H1 (cell line): ENCODE measurements around the gene SIX4. TPM values are rescaled to one million over a fixed set of nuclear protein-coding genes. Genes with fewer than 3 reads are reported as not detected.

Experiments
- CTCF ChIA-PET: fragments of 300-600 bp; sonication (Branson Sonifier 250); formaldehyde crosslinking; loops from one replicate; lab custom pipeline; 2021; ENCODE audit not compliant: partially characterized antibody; lab: Charles Lee
- POLR2A ChIA-PET: fragments of 300-600 bp; sonication (Branson Sonifier 250); formaldehyde crosslinking; loops from one replicate; lab custom pipeline; 2021; ENCODE audit warnings: inconsistent platforms; ENCODE audit not compliant: partially characterized antibody; lab: Charles Lee
- DNase-seq, 2 experiments: peaks; one replicate each; pipeline versions ENCODE4 v3.0.0 to v3.0.0-alpha.2; 2010 to 2022; ENCODE audit warnings: low spot score in 2 of 2, low read depth in 1 of 2, mixed read lengths in 1 of 2
- FAIRE-seq: peaks from 2 replicates; lab custom pipeline; 2011; peaks lifted over from hg19 to GRCh38; lab: Jason Lieb, UNC
- H2AFZ ChIP-seq: 2 replicates; pipeline ENCODE4 v1.8.1; 2012; ENCODE audit warnings: low read length, inconsistent platforms
- H2AK5ac ChIP-seq: 2 replicates; pipeline ENCODE4 v1.6.1; 2013; ENCODE audit warnings: low read depth, low read length
- H2BK120ac ChIP-seq: replicated peaks from 2 replicates; pipeline ENCODE3; 2013; ENCODE audit warnings: low read depth, low read length, inconsistent platforms
- H2BK12ac ChIP-seq: 2 replicates; pipeline ENCODE4 v1.6.1; 2013; ENCODE audit warnings: low read depth, low read length
- H2BK15ac ChIP-seq: 2 replicates; pipeline ENCODE4 v1.6.1; 2013; ENCODE audit warnings: low read length
- H2BK20ac ChIP-seq: 2 replicates; pipeline ENCODE4 v1.6.1; 2013; ENCODE audit warnings: low read length
- H2BK5ac ChIP-seq: 2 replicates; pipeline ENCODE4 v1.6.1; 2013; ENCODE audit warnings: low read depth, low read length
- H3K14ac ChIP-seq: 2 replicates; pipeline ENCODE4 v1.6.1; 2013; ENCODE audit warnings: inconsistent platforms; ENCODE audit not compliant: insufficient read length
- H3K18ac ChIP-seq: 2 replicates; pipeline ENCODE4 v1.6.1; 2013; ENCODE audit warnings: low read length; ENCODE audit errors: extremely low read depth
- H3K23ac ChIP-seq: 2 replicates; pipeline ENCODE4 v1.6.1; 2013; ENCODE audit warnings: inconsistent platforms; ENCODE audit not compliant: insufficient read length
- H3K23me2 ChIP-seq: 2 replicates; pipeline ENCODE4 v1.6.1; 2013; ENCODE audit warnings: low read depth, low read length
- H3K27ac ChIP-seq: 2 replicates; pipeline ENCODE4 v1.6.1; 2011; ENCODE audit warnings: low read depth, low read length, inconsistent platforms
- H3K27me3 ChIP-seq, 4 experiments: replicated peaks in 1 of 4; 1 replicate in 1 of 4; 2 replicates in 3 of 4; pipeline versions ENCODE4 v1.6.1 to v1.8.1; 2011 to 2013; ENCODE audit warnings: low read length in 3 of 4, mild to moderate bottlenecking in 3 of 4, inconsistent platforms in 2 of 4, mixed read lengths in 2 of 4, moderate library complexity in 1 of 4; ENCODE audit not compliant: control insufficient read depth in 3 of 4, insufficient read depth in 3 of 4; ENCODE audit errors: extremely low read depth in 1 of 4
- H3K36me3 ChIP-seq, 4 experiments: 2 replicates each; pipeline versions ENCODE4 v1.6.1 to v1.8.1; 2011 to 2013; ENCODE audit warnings: mild to moderate bottlenecking in 4 of 4, low read length in 3 of 4, moderate library complexity in 2 of 4, control low read depth in 1 of 4, inconsistent platforms in 1 of 4; ENCODE audit not compliant: insufficient read depth in 4 of 4, control insufficient read depth in 2 of 4
- H3K4ac ChIP-seq: replicated peaks from 2 replicates; pipeline ENCODE3; 2013; ENCODE audit warnings: low read length, low read depth, mixed read lengths, inconsistent platforms; ENCODE audit not compliant: insufficient read length
- H3K4me1 ChIP-seq, 4 experiments: replicated peaks in 1 of 4; 1 replicate in 1 of 4; 2 replicates in 3 of 4; pipeline versions ENCODE4 v1.6.1 to v1.8.1; 2011 to 2013; ENCODE audit warnings: low read length in 3 of 4, inconsistent platforms in 2 of 4, mixed read lengths in 1 of 4; ENCODE audit not compliant: insufficient read depth in 4 of 4, control insufficient read depth in 3 of 4
- H3K4me2 ChIP-seq, 2 experiments: 2 replicates each; pipeline versions ENCODE4 v1.6.1 to v1.8.1; 2011 to 2013; ENCODE audit warnings: low read depth in 2 of 2, low read length in 2 of 2, control low read depth in 1 of 2, inconsistent platforms in 1 of 2, mild to moderate bottlenecking in 1 of 2; ENCODE audit not compliant: insufficient read depth in 1 of 2
- H3K4me3 ChIP-seq, 4 experiments: fragments of 200-600, 300-600 bp in 1 of 4; sonication (generic), shearing (Covaris generic), sonication (Bioruptor Twin) in 1 of 4; 2 replicates each; pipeline versions ENCODE4 v1.5.1 to v1.8.1; 2011 to 2016; ENCODE audit warnings: low read length in 4 of 4, low read depth in 3 of 4, control low read depth in 2 of 4, inconsistent platforms in 2 of 4, mild to moderate bottlenecking in 2 of 4, mixed read lengths in 1 of 4, moderate library complexity in 1 of 4; ENCODE audit not compliant: insufficient read depth in 2 of 4; ENCODE audit errors: extremely low read depth in 1 of 4
- H3K56ac ChIP-seq: replicated peaks from 2 replicates; pipeline ENCODE3; 2013; ENCODE audit warnings: low read depth, mild to moderate bottlenecking, mixed read lengths, low read length, inconsistent platforms; ENCODE audit not compliant: insufficient read length
- H3K79me1 ChIP-seq: 2 replicates; pipeline ENCODE4 v1.6.1; 2013; ENCODE audit warnings: low read depth, low read length, control low read depth
- H3K79me2 ChIP-seq, 2 experiments: 2 replicates each; pipeline versions ENCODE4 v1.6.1 to v1.8.1; 2012 to 2013; ENCODE audit warnings: low read length in 2 of 2, mild to moderate bottlenecking in 2 of 2, inconsistent platforms in 1 of 2; ENCODE audit not compliant: insufficient read depth in 2 of 2, control insufficient read depth in 1 of 2
- H3K9ac ChIP-seq, 4 experiments: replicated peaks in 1 of 4; 1 replicate in 1 of 4; 2 replicates in 3 of 4; pipeline versions ENCODE4 v1.6.1 to v1.8.1; 2011 to 2013; ENCODE audit warnings: low read depth in 3 of 4, low read length in 3 of 4, control low read depth in 2 of 4, mild to moderate bottlenecking in 2 of 4, moderate library complexity in 2 of 4, inconsistent platforms in 1 of 4; ENCODE audit errors: extremely low read depth in 1 of 4
- H3K9me3 ChIP-seq, 2 experiments: 2 replicates each; pipeline versions ENCODE4 v1.6.1 to v1.8.1; 2012 to 2013; ENCODE audit warnings: mild to moderate bottlenecking in 2 of 2, moderate library complexity in 2 of 2, control low read depth in 1 of 2, inconsistent platforms in 1 of 2, low read depth in 1 of 2, low read length in 1 of 2, mixed read lengths in 1 of 2; ENCODE audit not compliant: insufficient read depth in 2 of 2
- H4K20me1 ChIP-seq, 2 experiments: replicated peaks in 1 of 2; 2 replicates each; pipeline versions ENCODE3 to v1.8.1; 2011 to 2013; ENCODE audit warnings: inconsistent platforms in 2 of 2, low read length in 2 of 2, mild to moderate bottlenecking in 1 of 2; ENCODE audit not compliant: insufficient read depth in 2 of 2, control insufficient read depth in 1 of 2
- H4K5ac ChIP-seq: 2 replicates; pipeline ENCODE4 v1.6.1; 2013; ENCODE audit warnings: low read length, low read depth, mixed read lengths, inconsistent platforms; ENCODE audit not compliant: insufficient read length
- H4K8ac ChIP-seq: 2 replicates; pipeline ENCODE4 v1.8.0; 2013; ENCODE audit warnings: mild to moderate bottlenecking, moderate library complexity, low read length, inconsistent platforms; ENCODE audit not compliant: insufficient read depth; ENCODE audit errors: extremely low read depth
- H4K91ac ChIP-seq: replicated peaks from 2 replicates; pipeline ENCODE3; 2013; ENCODE audit warnings: low read length, mixed read lengths, inconsistent platforms; ENCODE audit not compliant: insufficient read length
- CBX5 ChIP-seq: fragments of 300-800, 300-1000 bp; sonication (generic); IDR thresholded peaks from 2 replicates; pipeline ENCODE4 v1.7.1; 2016; ENCODE audit warnings: antibody characterized with exemption, low read length, low read depth
- EZH2 ChIP-seq: fragments of 200-600 bp; sonication (generic); IDR thresholded peaks from 2 replicates; pipeline ENCODE4 v1.7.1; 2012; ENCODE audit warnings: low read depth, mild to moderate bottlenecking, moderate library complexity, low read length, inconsistent platforms; ENCODE audit not compliant: severe bottlenecking
- HDAC6 ChIP-seq: IDR thresholded peaks from one replicate; pipeline ENCODE4 v1.7.1; 2012; ENCODE audit warnings: low read depth, mild to moderate bottlenecking, inconsistent platforms, low read length, moderate library complexity
- POU5F1 ChIP-seq: IDR thresholded peaks from 2 replicates; pipeline ENCODE4 v1.6.1; 2011; ENCODE audit warnings: low read depth, mild to moderate bottlenecking, low read length, moderate library complexity
- SP4 ChIP-seq: IDR thresholded peaks from 2 replicates; pipeline ENCODE4 v1.6.1; 2012; ENCODE audit warnings: low read length, inconsistent platforms
- SRF ChIP-seq: IDR thresholded peaks from 2 replicates; pipeline ENCODE4 v1.6.1; 2011; ENCODE audit warnings: mild to moderate bottlenecking, low read depth, low read length, moderate library complexity
- TAF7 ChIP-seq: optimal IDR thresholded peaks from 2 replicates; pipeline ENCODE3; 2011; ENCODE audit warnings: low read depth, mild to moderate bottlenecking, inconsistent platforms, low read length, moderate library complexity, borderline replicate concordance
- YY1 ChIP-seq: IDR thresholded peaks from 2 replicates; pipeline ENCODE4 v1.6.1; 2011; ENCODE audit warnings: low read depth, mild to moderate bottlenecking, low read length
- polyA plus RNA-seq, 7 experiments: library from polyadenylated mRNA; depleted of rRNA in 3 of 7; stranded (reverse) in 5 of 7; unstranded in 2 of 7; fragments of >200 nt in 5 of 7; fragments of 200-250 nt in 2 of 7; gene quantifications; 1 replicate in 5 of 7; 2 replicates in 1 of 7; 4 replicates in 1 of 7; pipeline versions ENCODE4 v1.2.1 to v1.2.3, GENCODE V29; 2011 to 2013; ENCODE audit warnings: missing spikeins in 2 of 7, mixed read lengths in 2 of 7
- total RNA-seq: library from RNA; stranded (reverse); fragmentation: NEBNext Ultra II Directional; extraction: Animal tissue kit (Norgen Biotek cat#: 25700); gene quantifications from 2 replicates; pipeline ENCODE4 v1.2.1, GENCODE V29; 2021

Gene SIX4
- total and polyA plus RNA-seq, 2 of the 8 experiments (the other 6 are each of a cell fraction or from before 2014, with no cell fraction given): 9.0 to 38.9 TPM

DNA sequence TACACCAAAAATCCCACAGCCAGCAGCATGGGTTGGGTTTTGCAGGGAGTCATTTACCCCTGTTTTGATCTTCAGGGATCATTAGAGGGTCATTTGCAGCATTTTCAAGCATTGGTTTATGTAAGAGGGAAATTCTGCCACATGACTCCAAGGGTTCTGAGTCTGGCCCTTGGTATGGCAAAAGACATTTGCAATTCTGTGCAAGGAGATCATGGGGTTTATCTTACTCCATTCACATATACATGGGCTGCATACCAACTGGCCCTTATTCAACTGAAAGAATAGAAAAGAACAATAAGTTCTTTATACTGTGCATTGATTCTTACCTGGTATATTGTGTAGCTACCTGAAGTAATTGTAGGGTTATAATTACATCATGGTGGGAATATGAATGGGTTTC lies 13.7 kb downstream of the SIX4 start:
- peaks cover 0 to 5% (median 2%) of the 10 kb centered on the region in 4 experiments; a peak in 4 of 7 replicates for H3K4me1 ChIP-seq
- H3K23ac ChIP-seq: no peak overlapping the region
- H2AFZ ChIP-seq: no peak overlapping the region
- no peak overlapping the region for H3K18ac ChIP-seq
- H2BK120ac ChIP-seq: no peak overlapping the region
- no peak overlapping the region for H3K27ac ChIP-seq
- no peak overlapping the region for H2BK15ac ChIP-seq
- H3K4me3 ChIP-seq: no peak overlapping the region
- no peak overlapping the region for H3K4ac ChIP-seq
- no peaks in the 10 kb centered on the region for H3K23me2 ChIP-seq
- H3K56ac ChIP-seq: no peak overlapping the region
- no peaks in the 10 kb centered on the region for H3K27me3 ChIP-seq
- DNase-seq: no peak
- no peak overlapping the region for H4K91ac ChIP-seq
- ChIA-PET CTCF (interaction anchor here (0.6 to 1.0 kb wide), 3 partner anchors 38 to 315 kb away, joined by 3 to 4 read pairs (median 4); no protein-coding TSS in a partner anchor), POLR2A (interaction anchor here (1.2 kb wide), 1 partner anchor 17 kb away, joined by 3 read pairs; no protein-coding TSS in a partner anchor)
- H4K8ac ChIP-seq: no peak overlapping the region
- H3K9ac ChIP-seq: no peak overlapping the region
- peaks cover 4% of the 10 kb centered on the region; the same call in 1 of the 2 replicates for H3K79me1 ChIP-seq
- peak; percentile 7 for FAIRE-seq
- H3K36me3 ChIP-seq: peaks cover 0 to 28% (median 5%) of the 10 kb centered on the region in 4 experiments; a peak in 3 of 8 replicates
- no peak overlapping the region for H2BK20ac ChIP-seq
- H2BK5ac ChIP-seq: no peak overlapping the region
- H4K20me1 ChIP-seq: no peaks in the 10 kb centered on the region
- no peak overlapping the region for H2AK5ac ChIP-seq
- peak overlapping the region; percentile 5 to 36; a peak in 2 of 4 replicates for H3K4me2 ChIP-seq
- no peaks in the 10 kb centered on the region for H3K9me3 ChIP-seq
- H3K14ac ChIP-seq: no peak overlapping the region
- H2BK12ac ChIP-seq: no peak overlapping the region
- peaks cover 0 to 16% of the 10 kb centered on the region in 2 experiments; a peak in 2 of 4 replicates for H3K79me2 ChIP-seq
- no peak overlapping the region for H4K5ac ChIP-seq
- TF ChIP-seq POU5F1: no peak
- no peak for TF ChIP-seq YY1
- TF ChIP-seq TAF7: no peak
- no peak for TF ChIP-seq HDAC6
- TF ChIP-seq EZH2: no peak
- TF ChIP-seq SRF: no peak
- no peak for TF ChIP-seq CBX5
- no peak for TF ChIP-seq SP4
